NCI-H2171 (cell line): Measurements from ENCODE around the gene SPDYE5.
"Not testable (repeated sequence)": the region's sequence is repeated elsewhere in the genome, so short reads cannot be mapped to it uniquely, and the experiment has no call there.

Source experiments
- DNase-seq: peaks from one replicate; lab custom pipeline; 2025; lab: John Stamatoyannopoulos, UW

The SPDYE5 gene, protein sequence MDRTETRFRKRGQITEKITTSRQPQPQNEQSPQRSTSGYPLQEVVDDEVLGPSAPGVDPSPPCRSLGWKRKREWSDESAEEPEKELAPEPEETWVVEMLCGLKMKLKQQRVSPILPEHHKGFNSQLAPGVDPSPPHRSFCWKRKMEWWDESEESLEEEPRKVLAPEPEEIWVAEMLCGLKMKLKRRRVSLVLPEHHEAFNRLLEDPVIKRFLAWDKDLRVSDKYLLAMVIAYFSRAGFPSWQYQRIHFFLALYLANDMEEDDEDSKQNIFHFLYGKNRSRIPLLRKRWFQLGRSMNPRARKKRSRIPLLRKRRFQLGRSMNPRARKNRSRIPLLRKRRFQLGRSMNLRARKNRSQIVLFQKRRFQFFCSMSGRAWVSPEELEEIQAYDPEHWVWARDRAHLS

DNA sequence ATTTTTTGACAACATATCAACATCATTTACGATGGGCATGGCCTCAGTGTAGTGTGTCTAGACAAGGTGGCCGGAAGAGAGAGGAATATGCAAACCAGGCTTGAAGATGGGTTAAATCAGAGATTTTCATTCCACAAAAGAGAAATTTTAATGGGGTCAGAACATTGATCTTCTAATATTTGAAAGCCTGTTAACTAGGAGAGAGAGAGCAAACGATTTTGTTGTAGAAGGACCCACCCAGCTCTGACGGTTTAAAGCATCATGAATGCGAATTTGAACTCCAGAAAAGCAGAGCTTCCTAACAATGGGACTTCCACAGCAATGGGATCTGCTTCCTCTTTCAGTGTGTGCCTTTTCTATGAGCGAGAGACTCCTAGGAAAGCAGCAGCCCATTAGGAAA, at the start of gene SPDYE5:
Gene SPDYE5, plus strand, starts transcription at position 301 of the 400 bp plus-strand sequence. CDS start 1,728 bp downstream, outside the sequence.
- DNase-seq: not testable (repeated sequence)

DNA sequence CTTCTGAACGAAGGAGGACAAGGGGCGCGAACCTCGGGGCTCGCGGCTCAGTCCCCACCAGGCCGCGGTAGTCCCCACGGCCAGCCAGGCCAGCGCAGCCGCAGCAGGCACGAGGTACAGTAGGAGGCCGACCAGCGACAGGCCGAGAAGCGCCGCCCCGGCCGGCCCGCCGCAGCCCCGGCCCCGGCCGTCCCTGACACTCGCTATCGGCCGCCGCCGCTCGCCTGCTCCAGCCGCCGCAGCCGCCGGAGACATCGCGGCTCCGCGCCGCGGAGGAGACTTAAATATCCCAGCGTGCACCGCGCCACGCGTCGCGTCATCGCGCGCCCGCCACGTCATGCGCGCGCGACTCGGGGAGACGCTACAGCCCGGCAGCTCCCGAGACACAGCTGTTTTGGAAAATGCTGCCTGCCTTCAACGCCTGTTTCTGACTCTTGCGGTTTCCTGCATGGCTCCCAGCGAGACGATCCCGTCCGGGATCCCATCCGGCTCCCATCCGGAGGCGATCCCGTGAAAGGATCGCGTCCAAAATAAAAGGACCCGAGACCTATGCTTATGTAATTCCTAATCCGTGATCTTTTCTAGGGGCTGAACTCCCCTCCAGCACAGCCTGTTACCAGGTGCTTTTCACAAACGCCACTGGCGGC, 49.5 kb upstream of the SPDYE5 start:
- not testable (repeated sequence) for DNase-seq

DNA sequence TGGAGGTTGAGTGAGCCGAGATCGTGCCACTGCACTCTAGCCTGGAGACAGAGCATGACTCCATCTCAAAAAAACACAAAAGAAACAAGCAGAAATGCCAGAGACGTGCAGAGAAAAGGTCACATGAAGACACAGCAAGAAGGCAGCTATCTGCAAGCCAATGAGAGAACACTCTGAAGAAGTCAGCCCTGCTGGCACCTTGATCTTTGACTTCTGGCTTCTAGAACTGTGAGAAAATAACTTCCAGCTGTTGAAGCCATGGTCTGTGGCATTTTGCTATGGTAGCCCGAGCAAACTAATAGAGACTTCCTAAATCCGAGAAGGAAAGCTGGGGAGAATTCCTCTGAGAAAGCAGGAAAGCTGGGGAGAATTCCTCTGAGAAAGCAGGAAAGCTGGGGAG, 42.2 kb upstream of the SPDYE5 start:
- DNase-seq: not testable (repeated sequence)

DNA sequence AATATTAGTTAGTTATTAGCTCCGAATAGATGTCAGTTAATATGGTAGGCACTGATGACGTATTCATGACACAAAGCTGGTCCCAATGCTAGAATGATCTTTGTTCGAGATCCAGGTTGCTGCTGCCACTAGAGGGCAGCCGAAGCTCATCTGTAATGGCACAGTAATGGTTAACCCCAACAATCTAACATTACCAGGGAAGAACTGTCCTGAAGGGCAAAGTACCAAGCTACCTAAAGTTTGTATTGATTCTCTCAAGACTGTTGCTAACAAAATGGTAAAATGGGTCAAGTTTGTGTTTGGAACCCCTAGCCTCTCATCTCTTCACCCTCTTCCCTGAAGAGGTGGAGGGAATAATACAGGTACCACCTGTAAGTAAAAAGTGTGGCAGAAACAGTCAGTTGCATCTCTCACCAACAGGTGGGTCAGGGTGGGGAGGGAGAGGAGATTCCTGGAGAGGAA, 39.6 kb upstream of the SPDYE5 start:
- not testable (repeated sequence) for DNase-seq

DNA sequence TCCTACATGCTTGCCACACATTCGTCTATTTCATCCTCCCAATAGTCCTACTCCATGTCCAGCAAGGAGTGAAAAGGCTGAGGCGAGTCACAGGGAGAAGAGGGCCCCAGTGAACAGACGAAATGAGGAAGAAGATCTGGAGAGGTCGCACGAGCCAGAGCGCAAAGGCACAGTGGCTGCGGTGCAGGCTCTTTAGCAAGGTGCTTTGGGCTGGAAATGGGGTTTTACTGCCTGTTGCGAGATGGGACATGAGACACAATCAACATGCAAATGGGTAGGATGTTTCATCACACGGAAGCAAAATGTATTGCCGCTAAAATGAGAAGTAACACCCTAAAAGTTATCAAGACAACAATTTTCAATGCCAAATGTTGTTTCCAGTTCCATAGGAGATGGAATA, 35.7 kb upstream of the SPDYE5 start:
- not testable (repeated sequence) for DNase-seq

DNA sequence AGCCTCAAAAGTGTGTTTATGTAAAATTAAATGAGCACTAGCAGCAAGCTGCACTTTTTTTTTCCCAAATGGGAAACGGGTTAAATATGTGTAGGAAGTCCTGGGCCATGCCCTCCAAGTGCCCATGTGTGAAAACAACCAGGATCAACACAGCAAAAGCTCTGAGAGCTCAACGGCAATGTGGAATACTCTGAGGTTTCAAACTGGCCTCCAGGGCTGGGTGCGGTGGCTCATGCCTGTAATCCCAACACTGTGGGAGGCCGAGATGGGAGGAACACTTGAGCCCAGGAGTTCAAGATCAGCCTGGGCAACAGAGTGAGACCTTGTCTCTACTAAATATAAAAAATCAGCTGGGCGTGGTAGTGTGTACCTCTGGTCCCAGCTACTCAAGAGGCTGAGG, 34.1 kb upstream of the SPDYE5 start:
- DNase-seq: not testable (repeated sequence)

DNA sequence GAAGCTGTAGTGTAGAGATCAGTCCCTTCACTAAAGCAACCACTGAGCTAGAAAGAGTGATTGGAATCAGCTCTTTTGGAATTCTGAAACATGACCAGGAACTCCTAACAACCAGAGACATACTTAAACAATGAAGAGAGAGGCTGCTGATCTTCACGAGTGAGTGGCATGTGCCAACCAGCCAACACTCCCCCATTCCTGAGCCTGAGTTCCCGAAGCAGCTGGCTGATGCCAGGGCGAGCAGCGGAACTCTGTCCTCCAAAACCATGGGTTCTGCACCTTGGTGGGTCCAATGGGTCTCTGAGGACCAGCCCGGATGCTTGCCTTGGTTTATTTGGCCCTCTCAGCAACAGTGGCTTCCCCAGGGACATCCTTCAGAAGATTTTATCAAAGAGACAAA, 31.6 kb upstream of the SPDYE5 start:
- DNase-seq: not testable (repeated sequence)

DNA sequence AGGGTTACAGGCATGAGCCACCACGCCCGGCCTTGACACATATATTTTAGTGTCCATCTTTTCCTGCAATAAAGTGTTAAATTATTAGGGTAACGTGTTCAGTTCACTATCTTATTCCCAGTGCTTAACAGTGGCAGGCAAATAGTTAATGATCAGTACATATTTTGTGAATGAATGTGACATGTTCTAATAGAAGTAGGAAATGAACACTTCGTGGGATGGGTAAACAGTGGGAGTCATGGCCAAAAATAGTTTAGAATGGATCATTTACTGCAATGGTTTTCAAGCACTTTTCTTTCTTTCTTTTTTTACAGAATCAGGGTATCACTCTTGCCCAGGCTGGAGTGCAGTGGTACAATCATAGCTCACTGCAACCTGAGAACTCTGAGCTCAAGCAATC, 22.0 kb upstream of the SPDYE5 start:
- DNase-seq: not testable (repeated sequence)

DNA sequence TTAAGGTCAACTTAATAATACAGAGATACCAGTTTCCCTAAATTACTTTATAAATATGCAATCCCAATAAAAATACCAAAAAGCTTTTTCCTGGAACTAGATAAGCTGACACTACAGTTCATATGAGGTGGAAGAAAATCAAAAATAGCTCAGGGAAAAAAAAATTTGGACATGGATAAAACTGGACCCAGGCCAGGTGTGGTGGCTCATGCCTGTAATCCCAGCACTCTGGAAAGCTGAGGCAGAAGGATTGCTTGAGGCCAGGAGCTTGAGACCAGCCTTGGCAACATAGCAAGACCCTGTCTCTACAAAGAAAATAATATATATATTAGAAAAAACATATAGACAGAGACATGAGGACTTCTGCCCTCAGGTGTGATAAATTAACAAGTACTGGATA, 14.7 kb upstream of the SPDYE5 start:
- not testable (repeated sequence) for DNase-seq

DNA sequence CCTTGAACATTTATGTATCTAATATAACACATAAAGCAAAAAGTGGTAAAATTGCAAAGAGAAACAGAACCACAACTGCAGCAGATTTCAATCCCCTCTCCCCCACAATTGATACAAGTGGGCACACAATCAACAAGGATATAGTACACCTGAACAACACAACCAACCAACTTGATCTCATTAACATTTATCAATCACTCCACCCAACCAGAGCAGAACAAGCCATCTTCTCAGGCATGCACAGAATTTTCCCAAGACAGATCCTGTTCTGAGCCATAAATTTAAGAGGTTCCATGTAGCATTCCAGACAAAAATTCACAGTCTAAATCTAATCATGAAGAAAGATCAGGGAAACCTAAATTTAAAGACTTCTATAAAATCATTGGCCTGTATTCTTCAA, 11.8 kb upstream of the SPDYE5 start:
- DNase-seq: not testable (repeated sequence)

DNA sequence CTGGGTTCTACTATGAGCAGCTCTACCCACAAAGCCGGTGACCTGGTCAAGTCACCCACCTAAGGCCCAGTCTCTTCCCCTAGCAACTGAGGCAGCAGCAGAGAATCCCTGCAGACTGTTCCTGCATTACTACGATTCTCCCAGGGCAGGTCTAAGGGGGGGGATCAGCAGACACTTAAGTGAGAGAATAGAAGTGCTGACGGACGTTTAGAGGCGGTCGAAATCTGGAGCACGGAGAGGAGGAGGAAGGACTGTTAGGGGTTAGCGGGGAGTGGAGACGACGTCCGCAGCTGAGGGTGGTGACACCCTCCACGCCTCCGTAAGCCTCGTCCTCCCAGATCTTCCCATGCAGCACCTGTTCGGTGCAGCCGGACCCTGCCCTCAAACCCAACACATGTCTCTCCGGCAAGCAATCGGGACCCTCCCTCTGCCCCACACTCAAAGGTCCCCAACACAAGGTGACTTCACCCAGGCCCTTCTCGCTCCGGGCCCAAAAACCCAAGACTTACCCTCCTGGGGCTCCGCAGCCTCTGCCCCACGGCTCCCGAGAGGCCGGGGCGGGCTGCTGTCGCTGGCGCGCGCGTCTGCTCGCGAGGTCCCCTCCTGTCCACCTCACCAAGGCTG, 6.7 kb upstream of the SPDYE5 start:
- not testable (repeated sequence) for DNase-seq

DNA sequence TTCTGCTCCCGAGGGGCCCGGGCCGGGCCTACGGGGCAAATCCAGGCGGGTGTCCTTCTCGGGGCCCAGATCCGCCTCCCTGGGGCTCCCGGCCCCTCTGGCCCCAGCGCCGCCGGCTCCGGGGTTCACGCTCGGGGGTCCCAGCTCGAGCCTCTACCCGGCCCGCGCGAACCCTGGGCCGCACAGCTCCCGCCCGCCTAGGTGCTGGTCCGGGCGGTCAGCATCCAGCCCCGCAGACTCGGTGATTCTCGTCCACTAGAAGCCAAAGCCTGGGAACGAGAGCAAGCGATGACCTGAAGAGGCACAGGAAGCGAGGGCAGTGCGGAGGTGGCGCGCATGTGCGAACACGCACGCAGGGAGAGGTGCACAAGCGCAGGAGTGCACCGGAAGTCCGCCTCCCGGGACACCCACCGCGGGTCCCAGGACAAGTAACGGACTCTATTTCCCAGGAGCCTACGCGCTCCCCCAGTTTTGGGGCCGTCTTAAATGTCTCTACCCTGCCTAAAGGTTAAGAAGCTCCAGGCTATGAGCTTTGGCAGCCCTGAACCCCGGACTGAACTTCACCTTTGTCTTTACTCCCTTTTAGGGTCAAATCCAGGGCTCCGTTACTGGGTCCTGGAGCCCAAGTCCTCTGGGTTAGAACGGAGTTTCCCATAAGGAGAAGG, 6.0 kb upstream of the SPDYE5 start, which contains the start of gene POM121C:
Gene POM121C, minus strand, starts transcription at position 321 of the 665 bp plus-strand sequence. CDS start 44,803 bp downstream, outside the sequence.
- DNase-seq: peak; percentile 85

DNA sequence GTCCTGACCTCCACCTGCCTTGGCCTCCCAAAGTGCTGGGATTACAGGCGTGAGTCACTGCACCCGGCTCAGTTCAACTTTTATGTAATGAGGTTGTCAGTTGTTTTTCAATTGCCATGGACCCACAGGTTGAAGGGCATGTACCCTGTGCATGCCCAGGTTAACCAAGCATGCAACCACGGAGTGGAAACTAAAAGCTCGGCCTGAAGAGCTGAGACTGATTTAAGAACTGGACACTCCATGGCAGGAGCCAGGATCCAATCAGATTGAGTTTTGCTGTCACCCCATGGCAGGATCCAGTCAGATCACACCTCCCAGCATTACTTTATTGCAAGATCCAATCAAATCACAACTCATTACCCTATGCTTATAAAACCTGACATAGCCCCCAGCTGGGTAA, 16.9 kb downstream of the SPDYE5 start:
- DNase-seq: not testable (repeated sequence)

DNA sequence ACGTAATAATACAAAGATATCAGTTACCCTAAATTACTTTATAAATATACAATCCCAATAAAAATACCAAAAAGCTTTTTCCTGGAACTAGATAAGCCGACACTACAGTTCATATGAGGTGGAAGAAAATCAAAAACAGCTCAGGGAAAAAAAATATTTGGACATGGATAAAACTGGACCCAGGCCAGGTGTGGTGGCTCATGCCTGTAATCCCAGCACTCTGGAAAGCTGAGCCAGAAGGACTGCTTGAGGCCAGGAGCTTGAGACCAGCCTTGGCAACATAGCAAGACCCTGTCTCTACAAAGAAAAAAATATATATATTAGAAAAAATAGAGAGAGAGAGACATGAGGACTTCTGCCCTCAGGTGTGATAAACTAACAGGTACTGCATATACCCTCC, 26.7 kb downstream of the SPDYE5 start:
- not testable (repeated sequence) for DNase-seq

DNA sequence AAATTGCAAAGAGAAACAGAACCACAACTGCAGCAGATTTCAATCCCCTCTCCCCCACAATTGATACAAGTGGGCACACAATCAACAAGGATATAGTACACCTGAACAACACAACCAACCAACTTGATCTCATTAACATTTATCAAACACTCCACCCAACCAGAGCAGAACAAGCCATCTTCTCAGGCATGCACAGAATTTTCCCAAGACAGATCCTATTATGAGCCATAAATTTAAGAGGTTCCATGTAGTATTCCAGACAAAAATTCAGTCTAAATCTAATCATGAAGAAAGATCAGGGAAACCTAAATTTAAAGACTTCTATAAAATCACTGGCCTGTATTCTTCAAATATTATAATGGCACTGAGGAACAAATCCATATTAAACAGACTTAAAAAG, 29.6 kb downstream of the SPDYE5 start:
- DNase-seq: not testable (repeated sequence)

DNA sequence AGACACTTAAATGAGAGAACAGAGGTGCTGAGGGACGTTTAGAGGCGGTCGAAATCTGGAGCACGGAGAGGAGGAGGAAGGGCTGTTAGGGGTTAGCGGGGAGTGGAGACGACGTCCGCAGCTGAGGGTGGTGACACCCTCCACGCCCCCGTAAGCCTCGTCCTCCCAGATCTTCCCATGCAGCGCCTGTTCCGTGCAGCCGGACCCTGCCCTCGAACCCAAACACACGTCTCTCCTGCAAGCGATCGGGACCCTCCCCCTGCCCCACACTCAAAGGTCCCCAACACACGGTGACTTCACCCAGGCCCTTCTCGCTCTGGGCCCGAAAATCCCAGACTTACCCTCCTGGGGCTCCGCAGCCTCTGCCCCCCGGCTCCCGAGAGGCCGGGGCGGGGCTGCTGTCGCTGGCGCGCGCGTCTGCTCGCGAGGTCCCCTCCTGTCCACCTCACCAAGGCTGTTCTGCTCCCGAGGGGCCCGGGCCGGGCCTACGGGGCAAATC, 35.2 kb downstream of the SPDYE5 start:
- not testable (repeated sequence) for DNase-seq

DNA sequence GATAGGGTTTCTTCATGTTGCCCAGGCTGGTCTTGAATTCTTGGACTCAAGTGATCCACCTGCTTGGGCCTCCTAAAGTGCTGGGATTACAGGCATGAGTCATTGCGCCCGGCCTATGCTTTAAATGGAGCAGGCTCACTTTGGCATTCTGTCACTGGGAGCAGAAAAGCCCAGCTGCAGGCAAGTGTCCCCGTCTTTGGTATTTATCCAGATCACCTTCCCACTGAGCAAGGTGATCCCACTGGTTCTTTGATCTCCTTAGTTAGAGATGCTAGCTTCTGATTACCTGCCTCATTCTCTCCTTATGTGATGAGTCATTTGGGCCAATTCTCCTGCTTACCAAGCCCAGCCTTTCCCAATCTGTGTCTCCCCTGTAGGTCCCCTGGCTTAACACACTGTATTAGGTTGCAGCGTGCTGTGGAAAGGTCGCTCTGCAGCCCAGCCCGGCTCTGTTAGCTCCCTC, 39.3 kb downstream of the SPDYE5 start:
- DNase-seq: no peak

DNA sequence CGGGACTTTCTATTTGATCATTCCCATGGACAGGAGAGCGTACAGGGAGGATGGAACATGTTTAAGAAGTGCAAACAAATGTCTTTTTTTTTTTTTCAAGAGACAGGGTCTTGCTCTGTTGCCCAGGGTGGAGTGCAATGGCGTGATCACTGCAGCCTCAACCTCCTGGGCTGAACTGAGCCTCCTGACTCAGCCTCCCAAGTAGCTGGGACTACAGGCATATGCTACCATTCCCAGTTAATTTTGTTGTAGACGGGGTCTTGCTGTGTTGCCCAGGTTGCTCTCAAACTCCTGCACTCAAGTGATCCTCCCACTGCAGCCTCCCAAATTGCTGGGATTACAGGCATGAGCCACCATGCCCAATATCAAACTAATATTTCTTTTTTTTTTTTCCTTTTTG, 40.5 kb downstream of the SPDYE5 start:
- no peak for DNase-seq

DNA sequence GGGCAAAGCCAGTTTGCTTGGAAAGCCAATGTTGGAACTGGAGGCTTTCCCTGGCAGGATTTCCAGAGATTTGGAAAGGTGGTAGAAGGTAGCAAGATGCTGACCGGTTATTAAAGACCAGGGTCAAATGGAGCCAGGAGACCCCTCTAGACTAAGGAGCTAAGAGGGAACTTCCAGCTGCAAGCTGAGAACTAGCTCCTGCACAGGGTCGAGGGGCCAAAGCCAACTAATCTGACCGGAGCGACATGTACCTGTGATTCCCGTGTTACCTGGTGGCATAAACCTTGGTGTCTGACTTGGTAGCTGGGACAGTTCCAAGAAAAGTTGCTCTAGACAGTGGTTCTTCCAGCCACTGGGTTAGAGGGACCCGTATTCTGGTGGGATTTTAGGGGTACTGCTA, 41.8 kb downstream of the SPDYE5 start:
- no peak for DNase-seq

DNA sequence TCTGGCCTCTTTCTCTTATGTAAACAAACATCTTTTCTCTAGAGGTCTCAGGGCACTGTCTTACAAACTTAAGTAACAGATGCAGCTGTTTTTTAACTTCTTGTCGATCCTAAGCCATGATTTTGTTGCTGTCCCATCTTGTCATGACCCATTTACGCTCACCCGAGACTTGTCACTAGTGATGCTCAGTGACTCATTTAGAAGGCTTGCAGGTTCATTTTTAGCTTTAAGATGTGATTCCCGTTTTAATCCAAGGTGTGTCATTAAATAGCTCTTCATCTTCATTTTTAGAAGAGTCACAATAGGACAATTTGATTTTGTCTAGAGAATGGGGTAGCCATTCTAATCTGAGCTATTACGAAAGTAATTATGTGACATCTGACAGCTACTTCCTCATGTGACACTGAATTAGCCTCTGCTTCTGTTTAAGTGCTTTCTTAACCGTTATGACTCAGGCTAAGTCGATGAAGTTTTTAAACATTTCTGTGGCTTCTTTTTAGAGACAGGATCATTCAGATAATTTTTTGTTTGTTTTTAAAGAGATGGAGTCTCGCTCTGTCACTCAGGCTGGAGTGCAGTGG, 42.7 kb downstream of the SPDYE5 start:
- DNase-seq: no peak

DNA sequence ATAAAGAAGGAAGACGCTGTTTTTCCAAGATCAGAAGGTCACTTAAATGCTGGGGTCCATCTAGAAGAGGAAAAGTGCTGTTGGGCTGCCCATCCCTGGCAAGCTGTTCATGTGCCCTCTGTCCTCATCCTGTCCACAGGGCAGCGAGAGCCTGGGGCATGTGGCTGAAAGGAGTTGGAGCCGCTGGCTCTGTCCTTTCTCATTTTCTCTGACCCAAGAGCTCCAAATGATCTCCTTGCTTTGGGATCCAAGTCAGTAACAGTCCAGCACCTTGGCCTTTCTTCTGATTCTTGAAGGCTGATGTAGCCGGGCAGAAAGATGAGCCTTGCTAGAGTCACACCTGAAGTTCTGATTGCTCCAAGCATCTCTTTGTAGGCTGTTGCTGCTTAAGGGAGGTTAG, 44.4 kb downstream of the SPDYE5 start:
- DNase-seq: no peak
